CD4-positive, alpha-beta T cell treated with Interleukin-21 for 1 hour (primary cell): ENCODE measurements around the gene TOP1.

Experiments used
- DNase-seq: peaks from one replicate; pipeline ENCODE4 v3.0.0-alpha.2; 2020

The TOP1 gene

GRCh38 chr20:41170386-41171105 is 141.9 kb downstream of the TOP1 start:
- DNase-seq = no peak

GRCh38 chr20:41171736-41172295 is 143.2 kb downstream of the TOP1 start:
- DNase-seq = no peak

- DNase-seq = no peak
Measured at GRCh38 chr20:41172296-41173140, 143.9 kb downstream of the TOP1 start.

- DNase-seq = peak; percentile 65
Measured at GRCh38 chr20:41173161-41173721, 144.6 kb downstream of the TOP1 start.

GRCh38 chr20:41173791-41174341 is 145.2 kb downstream of the TOP1 start:
- DNase-seq = no peak
